ENCODE data around the gene HOXB9. TPM values are rescaled to one million over a fixed set of nuclear protein-coding genes. Genes with fewer than 3 reads are reported as not detected.

Gene HOXB9
- total and polyA plus RNA-seq, 2 donors (not counting 3 experiments of a cell fraction or from before 2014, with no cell fraction given) = 0.79 to 1.1 TPM

- TF ChIP-seq EZH2 (IDR thresholded peaks at IDR 0.05; ENCODE audit: borderline replicate concordance, low read depth, low read length, severe bottlenecking) (no peak), CTCF (IDR thresholded peaks at IDR 0.05; ENCODE audit: extremely low read depth in 1 of 2, insufficient read depth in 1 of 2, low read depth in 1 of 2, low read length in 2 of 2) (no peak), MYC (IDR thresholded peaks at IDR 0.05; ENCODE audit: low read depth, low read length) (no peak), POLR2AphosphoS5 (IDR thresholded peaks at IDR 0.05; ENCODE audit: insufficient read depth, low read depth, low read length) (no peak), POLR2A (IDR thresholded peaks at IDR 0.05; ENCODE audit: low read depth, low read length) (no peak)
- H3K27me3 ChIP-seq (ENCODE audit: control insufficient read depth in 2 of 2, insufficient read depth in 2 of 2, low read length in 2 of 2) = peaks cover 72 to 96% of the 10 kb centered on the region in 2 experiments
- no peaks in the 10 kb centered on the region for H3K79me2 ChIP-seq (ENCODE audit: control insufficient read depth, insufficient read depth, low read length)
- no peak overlapping the region for H2AFZ ChIP-seq (ENCODE audit: low read depth, low read length)
- no peak overlapping the region for H3K4me3 ChIP-seq (replicated peaks in 1 of 3; ENCODE audit: insufficient read depth in 1 of 3, low read depth in 1 of 3, low read length in 3 of 3)
- no peaks in the 10 kb centered on the region for H4K20me1 ChIP-seq (replicated peaks; ENCODE audit: control insufficient read depth, extremely low read depth, insufficient read depth, low read length)
- FAIRE-seq = no peak
- no peak overlapping the region for H3K4me2 ChIP-seq (ENCODE audit: insufficient read depth, low read length)
- POLR2A ChIA-PET = no interaction called here
- CTCF ChIA-PET = interaction anchor here (3.2 kb wide), 1 partner anchor 9 kb away, joined by 73 read pairs; no protein-coding TSS in a partner anchor
- H3K9ac ChIP-seq (replicated peaks; ENCODE audit: extremely low read depth, insufficient read depth, low read length) = no peak overlapping the region
- H3K27ac ChIP-seq (ENCODE audit: insufficient read depth, low read depth, low read length) = no peak overlapping the region
- H3K9me3 ChIP-seq (replicated peaks; ENCODE audit: control insufficient read depth, insufficient read depth, low read length) = no peaks in the 10 kb centered on the region
- no TSS peak for BruUV-seq (replicated peaks)
- H3K36me3 ChIP-seq (ENCODE audit: control insufficient read depth in 2 of 2, extremely low read depth in 1 of 2, insufficient read depth in 2 of 2, low read length in 2 of 2) = no peaks in the 10 kb centered on the region
- dilution Hi-C loops (cut with MboI; ENCODE audit: extremely low pct_ligation_motif_present, low sequenced_read_pairs) (no loop called here), intact Hi-C loops (cut with micrococcal nuclease) (no loop called here)
- peaks cover 13% of the 10 kb centered on the region for H3K4me1 ChIP-seq (ENCODE audit: control insufficient read depth, extremely low read depth, insufficient read depth, low read length)
- no peak for DNase-seq (ENCODE audit: low read depth, low spot score)
- no peaks in the 10 kb centered on the region for H3K9me1 ChIP-seq (replicated peaks; ENCODE audit: control insufficient read depth, extremely low read depth, insufficient read depth, low read length)
These were observed 1.0 kb upstream of the HOXB9 start for GRCh38 chr17:48627118-48627597.

All from endothelial cell of umbilical vein (primary cell).